ENCODE data around the gene RIC1.
"Not testable (repeated sequence)": the region's sequence is repeated elsewhere in the genome, so short reads cannot be mapped to it uniquely, and the experiment has no call there.

Gene RIC1

DNA sequence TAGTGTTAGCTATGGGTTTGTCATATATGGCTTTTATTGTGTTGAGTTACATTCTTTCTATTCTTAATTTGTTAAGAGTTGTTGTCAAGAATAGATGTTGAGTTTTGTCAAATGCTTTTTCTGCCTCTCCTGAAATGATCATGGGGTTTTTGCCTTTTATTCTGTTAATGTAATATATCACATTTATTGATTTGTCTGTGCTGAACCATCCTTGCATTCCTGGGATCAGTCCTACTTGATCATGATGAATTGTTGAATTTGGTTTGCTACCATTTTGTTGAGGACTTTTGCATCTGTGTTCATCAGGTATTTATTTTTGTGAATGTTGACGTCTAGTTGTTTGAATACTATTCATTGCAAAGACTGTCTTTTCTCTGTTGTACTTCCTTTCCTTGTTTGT, 23.9 kb downstream of the RIC1 start:
- H3K27ac ChIP-seq: no peak overlapping the region
- no peaks in the 10 kb centered on the region for H3K36me3 ChIP-seq (replicated peaks)
- in situ Hi-C loops (cut with HindIII; ENCODE audit: low pct_ligation_motif_present, low sequenced_read_pairs): no loop called here
- TF ChIP-seq, protein P1, sequence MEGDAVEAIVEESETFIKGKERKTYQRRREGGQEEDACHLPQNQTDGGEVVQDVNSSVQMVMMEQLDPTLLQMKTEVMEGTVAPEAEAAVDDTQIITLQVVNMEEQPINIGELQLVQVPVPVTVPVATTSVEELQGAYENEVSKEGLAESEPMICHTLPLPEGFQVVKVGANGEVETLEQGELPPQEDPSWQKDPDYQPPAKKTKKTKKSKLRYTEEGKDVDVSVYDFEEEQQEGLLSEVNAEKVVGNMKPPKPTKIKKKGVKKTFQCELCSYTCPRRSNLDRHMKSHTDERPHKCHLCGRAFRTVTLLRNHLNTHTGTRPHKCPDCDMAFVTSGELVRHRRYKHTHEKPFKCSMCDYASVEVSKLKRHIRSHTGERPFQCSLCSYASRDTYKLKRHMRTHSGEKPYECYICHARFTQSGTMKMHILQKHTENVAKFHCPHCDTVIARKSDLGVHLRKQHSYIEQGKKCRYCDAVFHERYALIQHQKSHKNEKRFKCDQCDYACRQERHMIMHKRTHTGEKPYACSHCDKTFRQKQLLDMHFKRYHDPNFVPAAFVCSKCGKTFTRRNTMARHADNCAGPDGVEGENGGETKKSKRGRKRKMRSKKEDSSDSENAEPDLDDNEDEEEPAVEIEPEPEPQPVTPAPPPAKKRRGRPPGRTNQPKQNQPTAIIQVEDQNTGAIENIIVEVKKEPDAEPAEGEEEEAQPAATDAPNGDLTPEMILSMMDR (IDR thresholded peaks at IDR 0.05; ENCODE audit: low read depth, low read length, missing control alignments): no peak
- no peak for DNase-seq
- H3K27me3 ChIP-seq (replicated peaks): no peaks in the 10 kb centered on the region
- H3K4me3 ChIP-seq (ENCODE audit: low read depth, low read length): no peak overlapping the region

DNA sequence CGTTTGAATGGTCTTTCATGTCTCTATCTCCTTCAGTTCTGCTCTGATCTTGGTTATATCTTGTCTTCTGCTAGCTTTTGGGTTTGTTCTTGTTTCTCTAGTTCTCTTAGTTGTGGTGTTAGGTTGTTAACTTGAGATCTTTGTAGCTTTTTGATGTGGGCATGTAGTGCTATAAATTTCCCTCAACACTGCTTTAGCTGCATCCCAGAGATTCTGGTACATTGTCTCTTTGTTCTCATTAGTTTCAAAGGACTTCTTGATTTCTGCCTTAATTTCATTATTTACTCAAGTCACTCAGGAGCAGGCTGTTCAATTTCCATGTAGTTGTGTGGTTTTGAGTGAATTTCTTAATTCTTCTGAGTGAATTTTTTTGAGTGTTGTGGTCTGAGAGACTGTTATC, 33.9 kb downstream of the RIC1 start:
- H3K27me3 ChIP-seq (replicated peaks); H3K4me3 ChIP-seq (ENCODE audit: low read depth, low read length); H3K36me3 ChIP-seq (replicated peaks); DNase-seq; H3K27ac ChIP-seq; in situ Hi-C loops (cut with HindIII; ENCODE audit: low pct_ligation_motif_present, low sequenced_read_pairs): not testable (repeated sequence)

DNA sequence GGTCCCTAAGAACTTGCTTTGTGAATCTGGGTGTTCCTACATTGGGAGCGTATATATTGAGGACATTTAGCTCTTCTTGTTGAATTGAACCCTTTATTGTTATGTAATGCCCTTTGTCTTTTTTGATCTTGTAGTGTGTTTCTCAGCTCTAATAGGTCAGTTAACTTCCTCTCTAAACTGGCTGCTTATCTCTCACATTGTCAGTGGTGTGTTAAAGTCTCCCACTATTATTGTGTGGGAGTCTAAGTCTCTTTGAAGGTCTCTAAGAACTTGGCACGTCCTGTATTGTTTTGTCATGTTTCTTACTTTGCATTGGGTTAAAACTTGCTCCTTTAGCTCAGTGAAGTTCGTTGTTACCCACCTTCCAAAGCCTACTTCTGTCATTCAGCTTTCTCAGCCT, 36.2 kb downstream of the RIC1 start:
- no peak for DNase-seq
- H3K27ac ChIP-seq: no peak overlapping the region

DNA sequence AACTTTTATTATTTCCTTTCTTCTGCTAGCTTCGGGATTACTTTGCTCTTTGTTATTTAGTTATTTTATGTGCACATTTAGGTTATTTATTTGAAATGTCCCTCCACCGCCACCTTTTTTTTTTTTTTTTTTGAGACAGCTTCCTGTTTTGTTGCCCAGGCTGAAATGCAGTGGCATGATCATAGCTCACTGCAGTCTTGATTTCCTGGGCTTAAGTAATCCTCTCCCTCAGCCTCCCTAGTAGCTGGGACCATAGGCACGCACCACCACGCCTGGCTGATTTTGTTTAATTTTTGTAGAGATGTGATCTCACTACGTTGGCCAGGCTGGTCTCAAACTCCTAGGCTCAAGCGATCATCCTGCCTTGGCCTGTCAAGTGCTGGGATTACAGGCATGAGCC, 38.5 kb downstream of the RIC1 start:
- TF ChIP-seq, protein P1 (IDR thresholded peaks at IDR 0.05; ENCODE audit: low read depth, low read length, missing control alignments): no peak
- no peak overlapping the region for H3K4me3 ChIP-seq (ENCODE audit: low read depth, low read length)
- H3K27ac ChIP-seq: no peak overlapping the region
- in situ Hi-C loops (cut with HindIII; ENCODE audit: low pct_ligation_motif_present, low sequenced_read_pairs): no loop called here
- H3K36me3 ChIP-seq (replicated peaks): no peaks in the 10 kb centered on the region
- no peaks in the 10 kb centered on the region for H3K27me3 ChIP-seq (replicated peaks)
- no peak for DNase-seq

More for the DNA sequence above, 36.2 kb downstream of the RIC1 start:
- Histone ChIP-seq H3K4me3 (ENCODE audit: low read depth, low read length) (no peak overlapping the region), H3K36me3 (replicated peaks) (no peaks in the 10 kb centered on the region), H3K27me3 (replicated peaks) (no peaks in the 10 kb centered on the region)
- TF ChIP-seq, protein P1 (IDR thresholded peaks at IDR 0.05; ENCODE audit: low read depth, low read length, missing control alignments): no peak
- in situ Hi-C loops (cut with HindIII; ENCODE audit: low pct_ligation_motif_present, low sequenced_read_pairs): no loop called here

DNA sequence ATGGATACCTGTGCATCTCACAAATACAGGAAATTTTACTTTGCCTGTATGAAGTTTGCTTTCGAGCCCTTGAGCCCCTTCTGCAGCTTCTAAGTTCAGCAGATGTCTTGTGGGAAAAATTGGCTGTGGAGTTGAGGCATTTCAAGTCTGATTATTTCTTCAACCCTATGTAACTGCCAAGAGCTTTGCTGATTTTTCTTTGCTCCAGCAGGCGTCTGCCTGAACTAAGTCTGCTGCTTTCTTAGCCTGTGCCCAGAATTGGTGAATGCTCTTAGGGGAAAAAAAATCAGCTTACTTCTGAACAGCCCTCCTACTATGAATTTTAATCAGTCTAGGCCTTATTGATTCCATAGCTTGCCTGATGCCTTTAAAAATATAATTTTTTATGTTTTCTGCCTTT, 41.2 kb downstream of the RIC1 start:
- in situ Hi-C loops (cut with HindIII; ENCODE audit: low pct_ligation_motif_present, low sequenced_read_pairs): no loop called here
- Histone ChIP-seq H3K36me3 (replicated peaks) (no peaks in the 10 kb centered on the region), H3K27me3 (replicated peaks) (no peaks in the 10 kb centered on the region), H3K4me3 (ENCODE audit: low read depth, low read length) (no peak overlapping the region), H3K27ac (no peak overlapping the region)
- DNase-seq: no peak
- TF ChIP-seq, protein P1 (IDR thresholded peaks at IDR 0.05; ENCODE audit: low read depth, low read length, missing control alignments): no peak

DNA sequence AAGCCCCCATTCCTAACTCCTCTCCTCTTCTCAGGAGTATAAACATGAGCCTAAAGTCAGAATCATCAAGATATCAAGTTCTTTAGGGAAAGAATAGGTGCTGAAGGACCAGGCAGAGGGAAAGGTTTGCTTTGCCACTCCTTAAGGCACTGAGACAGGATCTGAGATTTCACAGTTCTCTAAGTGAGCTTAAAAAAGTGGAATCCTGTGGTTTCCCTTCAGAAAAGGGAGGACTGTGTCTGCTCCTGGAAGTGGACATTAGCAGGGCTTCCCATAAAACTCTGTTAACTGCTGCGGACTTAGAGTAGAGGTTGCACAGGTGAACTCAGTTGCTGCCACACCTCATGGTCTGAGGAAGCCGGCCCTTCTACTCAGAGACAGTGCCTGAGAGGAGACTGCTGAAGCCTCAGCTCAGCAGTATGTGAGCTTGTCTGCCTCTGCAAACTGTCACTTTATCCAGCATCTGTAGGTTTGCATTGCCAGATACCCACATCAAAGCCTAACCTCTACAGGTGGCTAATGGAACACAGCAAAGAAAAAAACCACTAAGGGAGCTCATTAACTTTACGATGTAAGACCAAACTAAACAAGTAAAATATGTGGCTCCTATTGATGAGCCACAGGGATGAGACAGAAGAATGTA, 42.9 kb downstream of the RIC1 start:
- Histone ChIP-seq H3K27me3 (replicated peaks) (no peaks in the 10 kb centered on the region), H3K36me3 (replicated peaks) (no peaks in the 10 kb centered on the region), H3K27ac (no peak overlapping the region), H3K4me3 (ENCODE audit: low read depth, low read length) (no peak overlapping the region)
- no peak for DNase-seq
- in situ Hi-C loops (cut with HindIII; ENCODE audit: low pct_ligation_motif_present, low sequenced_read_pairs): no loop called here
- TF ChIP-seq, protein P1 (IDR thresholded peaks at IDR 0.05; ENCODE audit: low read depth, low read length, missing control alignments): no peak

DNA sequence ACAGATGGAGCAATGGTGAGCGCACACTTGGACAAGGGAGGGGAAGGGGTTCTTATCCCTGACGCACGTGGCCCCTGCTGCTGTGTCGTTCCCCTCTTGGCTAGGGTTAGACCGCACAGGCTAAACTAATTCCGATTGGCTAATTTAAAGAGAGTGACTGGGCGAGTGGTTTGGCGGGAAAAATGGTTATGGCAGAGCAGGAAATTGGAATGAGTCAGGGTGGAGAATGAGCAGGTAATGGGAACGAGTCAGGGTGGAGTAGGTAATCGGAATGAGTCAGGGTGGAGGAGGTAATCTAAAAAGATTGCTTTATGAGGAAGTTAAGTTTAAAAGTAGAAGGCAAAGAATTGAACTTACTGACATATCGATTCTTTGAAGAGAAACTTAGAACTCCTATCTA, 46.1 kb downstream of the RIC1 start:
- H3K27me3 ChIP-seq (replicated peaks); H3K36me3 ChIP-seq (replicated peaks); DNase-seq; H3K4me3 ChIP-seq (ENCODE audit: low read depth, low read length); H3K27ac ChIP-seq; in situ Hi-C loops (cut with HindIII; ENCODE audit: low pct_ligation_motif_present, low sequenced_read_pairs): not testable (repeated sequence)

DNA sequence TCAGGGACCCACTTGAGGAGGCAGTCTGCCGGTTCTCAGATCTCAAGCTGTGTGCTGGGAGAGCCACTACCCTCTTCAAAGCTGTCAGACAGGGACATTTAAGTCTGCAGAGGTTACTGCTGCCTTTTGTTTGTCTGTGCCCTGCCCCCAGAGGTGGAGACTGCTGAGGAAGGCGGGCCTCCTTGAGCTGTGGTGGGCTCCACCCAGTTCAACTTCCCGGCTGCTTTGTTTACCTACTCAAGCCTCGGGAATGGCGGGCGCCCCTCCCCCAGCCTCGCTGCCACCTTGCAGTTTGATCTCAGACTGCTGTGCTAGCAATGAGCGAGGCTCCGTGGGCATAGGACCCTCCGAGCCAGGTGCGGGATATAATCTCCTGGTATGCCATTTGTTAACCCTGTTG, 54.7 kb downstream of the RIC1 start:
- in situ Hi-C loops (cut with HindIII; ENCODE audit: low pct_ligation_motif_present, low sequenced_read_pairs); H3K27ac ChIP-seq; H3K4me3 ChIP-seq (ENCODE audit: low read depth, low read length); H3K36me3 ChIP-seq (replicated peaks); H3K27me3 ChIP-seq (replicated peaks); DNase-seq: not testable (repeated sequence)
